ENCODE results near the gene CCDC196. TPM values are rescaled to one million over a fixed set of nuclear protein-coding genes. Genes with fewer than 3 reads are reported as not detected.

CCDC196 gene, protein sequence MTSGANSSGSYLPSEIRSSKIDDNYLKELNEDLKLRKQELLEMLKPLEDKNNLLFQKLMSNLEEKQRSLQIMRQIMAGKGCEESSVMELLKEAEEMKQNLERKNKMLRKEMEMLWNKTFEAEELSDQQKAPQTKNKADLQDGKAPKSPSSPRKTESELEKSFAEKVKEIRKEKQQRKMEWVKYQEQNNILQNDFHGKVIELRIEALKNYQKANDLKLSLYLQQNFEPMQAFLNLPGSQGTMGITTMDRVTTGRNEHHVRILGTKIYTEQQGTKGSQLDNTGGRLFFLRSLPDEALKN
- total RNA-seq (2022; extraction: Qiagen RNA extraction), result not detected in 5 replicates

DNA sequence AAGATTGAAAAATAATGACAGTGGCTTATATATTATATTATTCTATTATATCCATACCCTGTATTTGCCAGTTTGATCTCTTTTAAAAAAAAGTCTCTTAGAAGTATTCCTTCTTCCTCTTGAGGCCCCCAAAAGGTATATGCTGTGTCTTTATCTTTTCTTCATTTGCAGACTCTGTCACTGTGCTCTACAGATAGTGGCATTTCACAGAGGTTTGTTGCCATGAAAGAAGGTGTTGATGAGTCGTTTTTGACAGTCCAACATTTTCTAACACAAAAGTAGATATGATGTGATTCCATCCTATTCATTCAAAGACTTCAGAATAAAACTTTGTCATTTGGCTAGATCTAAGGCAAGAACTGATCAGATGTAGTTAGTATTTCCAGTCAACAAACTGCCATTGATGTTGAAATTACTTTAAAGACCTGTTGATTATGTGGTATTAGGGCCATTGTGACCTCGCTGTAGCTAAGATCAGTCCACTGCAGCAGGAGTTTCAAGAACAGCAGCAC lies at the start of gene CCDC196:
TSS of gene CCDC196 (plus strand) at position 462 of the 512 bp plus-strand sequence. CDS start 132 bp downstream, outside the sequence.

DNA sequence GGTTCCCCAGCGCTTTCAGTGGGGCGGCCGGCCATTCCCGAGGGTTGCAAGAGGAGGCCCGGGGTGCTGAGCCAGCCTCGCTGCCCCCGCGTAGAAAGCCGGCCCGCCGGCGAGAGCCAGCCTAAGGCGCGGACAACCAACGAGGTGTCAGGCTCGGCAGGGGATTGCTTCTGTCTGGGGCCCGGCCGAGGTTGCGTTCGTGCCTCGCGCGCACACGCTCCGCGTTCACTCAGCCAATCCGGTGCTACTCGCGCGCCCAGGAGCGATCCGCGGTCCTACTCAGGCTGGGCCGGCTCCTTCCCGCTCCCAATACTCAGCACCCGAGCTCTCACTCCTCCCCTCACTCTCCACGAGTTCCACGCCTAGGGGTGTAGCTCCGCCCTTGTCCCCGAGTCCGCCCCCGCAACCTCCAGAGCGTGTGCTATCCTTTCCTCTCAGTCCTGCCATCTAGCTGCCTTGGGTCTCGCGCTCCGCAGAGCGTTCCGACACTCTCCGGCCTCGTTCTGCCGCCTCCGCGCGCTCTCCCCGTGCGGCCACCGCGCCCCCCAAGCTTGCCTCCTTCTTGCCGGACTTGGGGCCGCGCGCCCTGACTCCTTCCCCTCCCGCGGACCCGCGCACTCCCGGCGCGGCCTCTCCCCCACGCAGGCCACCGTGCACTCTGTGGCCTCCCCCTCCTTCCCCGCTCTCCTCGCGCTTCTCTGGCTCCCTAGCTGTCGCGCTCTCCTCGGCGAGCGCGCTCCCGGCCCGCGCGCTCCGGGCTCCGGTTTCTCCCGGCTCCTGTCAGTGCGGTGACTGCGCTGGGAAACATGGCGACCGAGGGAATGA lies 21.8 kb downstream of the CCDC196 start, which contains the start of gene GPHN:
TSS of gene GPHN (plus strand) at position 426 of the 825 bp plus-strand sequence.

Other genes starting within 250 kb of the CCDC196 start
- gene GPHN, start 21.8 kb downstream of the CCDC196 start, total RNA-seq (2022; extraction: Qiagen RNA extraction), result 10.2 to 15.4 TPM (median 12.2 TPM) in 5 replicates